BLaER1 treated with 17β-estradiol and CSF1 and Interleukin-3, amounts not matched to agents 10 nM and 100 nM (cell line): Measurements from ENCODE around the gene JAG2.

Experiments
- H3K27ac ChIP-seq, 11 experiments: shearing (Covaris generic); formaldehyde crosslinking; 2 replicates each; pipeline ENCODE4 v1.8.1; 2022
- H3K27me3 ChIP-seq, 11 experiments: shearing (Covaris generic); formaldehyde crosslinking; 2 replicates each; pipeline ENCODE4 v1.8.1; 2022
- H3K36me3 ChIP-seq, 11 experiments: shearing (Covaris generic); formaldehyde crosslinking; 2 replicates each; pipeline ENCODE4 v1.8.1; 2022
- H3K4me1 ChIP-seq, 10 experiments: shearing (Covaris generic); formaldehyde crosslinking; 2 replicates each; pipeline ENCODE4 v1.8.1; 2022
- H3K4me2 ChIP-seq, 11 experiments: shearing (Covaris generic); formaldehyde crosslinking; 2 replicates each; pipeline ENCODE4 v1.8.1; 2022
- H3K4me3 ChIP-seq, 10 experiments: shearing (Covaris generic); formaldehyde crosslinking; 2 replicates each; pipeline ENCODE4 v1.8.1; 2022
- H3K9ac ChIP-seq, 11 experiments: shearing (Covaris generic); formaldehyde crosslinking; 2 replicates each; pipeline ENCODE4 v1.8.1; 2022
- H3K9me3 ChIP-seq, 11 experiments: shearing (Covaris generic); formaldehyde crosslinking; replicated peaks in 1 of 11; 2 replicates each; pipeline ENCODE4 v1.8.1; 2022
- H4K20me1 ChIP-seq, 11 experiments: shearing (Covaris generic); formaldehyde crosslinking; 2 replicates each; pipeline ENCODE4 v1.8.1; 2022
- Cebpa-rat ChIP-seq, 11 experiments: shearing (Covaris generic); IDR thresholded peaks; 2 replicates each; pipeline ENCODE4 v1.8.1; 2022

JAG2 gene

GRCh38 chr14:105097794-105098127 lies 70.8 kb downstream of the JAG2 start:
- Histone ChIP-seq H3K36me3 (peaks cover 0 to 45% (median 30%) of the 10 kb centered on the region in 11 experiments; a peak in 17 of 22 replicates), H3K27ac (no peak overlapping the region), H3K4me3 (no peak overlapping the region), H3K27me3 (no peaks in the 10 kb centered on the region), H3K9me3 (peaks cover 27 to 45% (median 39%) of the 10 kb centered on the region in 11 experiments), H3K4me1 (peaks cover 14 to 43% (median 30%) of the 10 kb centered on the region in 10 experiments), H3K4me2 (peak overlapping the region in 6 of 11 experiments; percentile 21 to 62 (median 42); a peak in 10 of 22 replicates), H4K20me1 (peaks cover 0 to 16% (median 0%) of the 10 kb centered on the region in 11 experiments; a peak in 5 of 22 replicates), H3K9ac (no peak overlapping the region)
- no peak for TF ChIP-seq Cebpa-rat (IDR thresholded peaks at IDR 0.05)

- H3K27ac ChIP-seq = no peak overlapping the region
- H3K36me3 ChIP-seq = peaks cover 0 to 30% (median 24%) of the 10 kb centered on the region in 11 experiments; a peak in 17 of 22 replicates
- H3K9ac ChIP-seq = no peak overlapping the region
- H3K27me3 ChIP-seq = no peaks in the 10 kb centered on the region
- H3K9me3 ChIP-seq = peaks cover 21 to 30% (median 25%) of the 10 kb centered on the region in 11 experiments
- TF ChIP-seq Cebpa-rat (IDR thresholded peaks at IDR 0.05) = no peak
- no peak overlapping the region for H3K4me2 ChIP-seq
- peaks cover 28 to 57% (median 44%) of the 10 kb centered on the region in 10 experiments for H3K4me1 ChIP-seq
- peaks cover 0 to 30% (median 8%) of the 10 kb centered on the region in 11 experiments; a peak in 14 of 22 replicates for H4K20me1 ChIP-seq
- H3K4me3 ChIP-seq = no peak overlapping the region
Measured at GRCh38 chr14:105096206-105096875, 72.2 kb downstream of the JAG2 start.

GRCh38 chr14:105095236-105095805 lies 73.3 kb downstream of the JAG2 start:
- Histone ChIP-seq H4K20me1 (peaks cover 0 to 39% (median 16%) of the 10 kb centered on the region in 11 experiments; a peak in 17 of 22 replicates), H3K27me3 (no peaks in the 10 kb centered on the region)

DNA sequence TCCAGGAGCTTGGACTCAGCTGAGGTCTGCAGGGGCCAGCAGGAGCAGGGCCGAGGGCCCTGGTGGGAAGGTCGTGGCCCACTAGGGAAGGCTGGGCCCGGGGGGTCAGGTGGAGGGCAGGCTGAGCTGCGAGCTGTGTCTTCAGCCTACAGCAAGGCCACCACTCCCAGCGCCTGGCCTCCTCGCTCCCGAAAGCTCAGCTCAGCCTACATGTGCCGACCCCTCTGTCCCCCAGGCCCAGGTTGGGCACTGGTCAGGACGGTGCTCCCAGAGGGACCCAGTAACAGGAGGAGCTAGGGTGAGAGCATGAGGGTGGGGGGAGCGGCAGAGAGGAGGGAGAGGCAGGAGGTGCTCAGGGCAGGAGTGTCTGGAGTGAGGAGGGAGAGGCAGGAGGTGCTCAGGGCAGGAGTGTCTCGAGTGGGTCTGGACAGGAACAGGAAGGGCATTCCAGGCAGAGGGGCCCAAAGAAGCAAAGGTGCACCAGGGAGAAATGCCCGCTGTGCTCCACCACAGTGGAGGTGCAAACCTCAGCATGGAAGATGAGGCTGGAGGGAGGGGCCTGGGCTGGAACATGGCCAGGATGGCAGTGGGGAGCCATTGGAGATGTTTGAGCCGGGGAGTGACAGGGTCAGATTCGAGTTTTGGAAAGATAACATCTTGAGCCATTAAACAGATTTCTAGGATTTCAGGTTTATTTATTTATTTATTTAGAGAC lies 74.2 kb downstream of the JAG2 start:
- no peak for TF ChIP-seq Cebpa-rat (IDR thresholded peaks at IDR 0.05)
- Histone ChIP-seq H3K4me3 (peak overlapping the region; percentile 62 to 79 (median 72)), H4K20me1 (peaks cover 0 to 49% (median 23%) of the 10 kb centered on the region in 11 experiments; a peak in 19 of 22 replicates), H3K4me1 (peaks cover 28 to 77% (median 63%) of the 10 kb centered on the region in 10 experiments), H3K27ac (peak overlapping the region in 8 of 11 experiments; percentile 56 to 77 (median 74); a peak in 15 of 22 replicates), H3K9me3 (peaks cover under 1 to 11% (median 5%) of the 10 kb centered on the region in 11 experiments; a peak in 19 of 22 replicates), H3K36me3 (peaks cover 0 to 11% (median 5%) of the 10 kb centered on the region in 11 experiments; a peak in 11 of 22 replicates), H3K27me3 (no peaks in the 10 kb centered on the region), H3K9ac (peak overlapping the region; percentile 74 to 84 (median 81); a peak in 21 of 22 replicates), H3K4me2 (peak overlapping the region; percentile 92 to 100 (median 98))

More at GRCh38 chr14:105095236-105095805, 73.3 kb downstream of the JAG2 start:
- Histone ChIP-seq H3K4me1 (peaks cover 28 to 68% (median 53%) of the 10 kb centered on the region in 10 experiments), H3K4me3 (no peak overlapping the region), H3K27ac (no peak overlapping the region), H3K9ac (no peak overlapping the region), H3K4me2 (peak overlapping the region in 9 of 11 experiments; percentile 5 to 100 (median 99); a peak in 13 of 22 replicates), H3K36me3 (peaks cover 0 to 20% (median 13%) of the 10 kb centered on the region in 11 experiments; a peak in 16 of 22 replicates), H3K9me3 (peaks cover 10 to 20% (median 15%) of the 10 kb centered on the region in 11 experiments)
- TF ChIP-seq Cebpa-rat (IDR thresholded peaks at IDR 0.05) = no peak

GRCh38 chr14:105093431-105094192 lies 75.0 kb downstream of the JAG2 start:
- no peak for TF ChIP-seq Cebpa-rat (IDR thresholded peaks at IDR 0.05)
- peak overlapping the region; percentile 37 to 80 (median 74); a peak in 21 of 22 replicates for H3K27ac ChIP-seq
- peaks cover 0 to 4% (median 2%) of the 10 kb centered on the region in 11 experiments; a peak in 9 of 22 replicates for H3K27me3 ChIP-seq
- H4K20me1 ChIP-seq = peaks cover 0 to 57% (median 28%) of the 10 kb centered on the region in 11 experiments; a peak in 19 of 22 replicates
- H3K36me3 ChIP-seq = peaks cover 0 to 6% (median 0%) of the 10 kb centered on the region in 11 experiments; a peak in 3 of 22 replicates
- peak overlapping the region; percentile 62 to 79 (median 72) for H3K4me3 ChIP-seq
- peak overlapping the region; percentile 74 to 84 (median 81) for H3K9ac ChIP-seq
- peaks cover 0 to 5% (median 0%) of the 10 kb centered on the region in 11 experiments; a peak in 1 of 22 replicates for H3K9me3 ChIP-seq
- H3K4me1 ChIP-seq = peaks cover 28 to 85% (median 70%) of the 10 kb centered on the region in 10 experiments
- peak overlapping the region; percentile 92 to 100 (median 98) for H3K4me2 ChIP-seq

- Histone ChIP-seq H3K4me1 (peaks cover 34 to 85% (median 75%) of the 10 kb centered on the region in 10 experiments), H3K9ac (peak overlapping the region; percentile 74 to 84 (median 81); a peak in 20 of 22 replicates), H3K9me3 (no peaks in the 10 kb centered on the region), H3K4me3 (peak overlapping the region; percentile 62 to 79 (median 72)), H3K4me2 (peak overlapping the region; percentile 92 to 100 (median 98)), H3K27ac (peak overlapping the region in 9 of 11 experiments; percentile 37 to 80 (median 74); a peak in 19 of 22 replicates), H4K20me1 (peaks cover 0 to 62% (median 33%) of the 10 kb centered on the region in 11 experiments; a peak in 19 of 22 replicates), H3K36me3 (peaks cover 0 to 6% (median 0%) of the 10 kb centered on the region in 11 experiments; a peak in 3 of 22 replicates), H3K27me3 (peaks cover 4 to 10% (median 7%) of the 10 kb centered on the region in 11 experiments; a peak in 20 of 22 replicates)
- TF ChIP-seq Cebpa-rat (IDR thresholded peaks at IDR 0.05) = no peak
Measured at GRCh38 chr14:105093038-105093430, 75.5 kb downstream of the JAG2 start.

GRCh38 chr14:105092171-105093037 lies 76.2 kb downstream of the JAG2 start:
- no peak for TF ChIP-seq Cebpa-rat (IDR thresholded peaks at IDR 0.05)
- H3K4me1 ChIP-seq = peaks cover 40 to 85% (median 75%) of the 10 kb centered on the region in 10 experiments
- H3K9me3 ChIP-seq = no peaks in the 10 kb centered on the region
- peaks cover 10 to 16% (median 14%) of the 10 kb centered on the region in 11 experiments for H3K27me3 ChIP-seq
- peaks cover 0 to 6% (median 0%) of the 10 kb centered on the region in 11 experiments; a peak in 3 of 22 replicates for H3K36me3 ChIP-seq
- H3K4me2 ChIP-seq = peak overlapping the region; percentile 92 to 100 (median 98)
- H3K9ac ChIP-seq = peak overlapping the region; percentile 74 to 84 (median 81); a peak in 17 of 22 replicates
- peak overlapping the region in 9 of 10 experiments; percentile 66 to 79 (median 73); a peak in 18 of 20 replicates for H3K4me3 ChIP-seq
- H3K27ac ChIP-seq = peak overlapping the region in 6 of 11 experiments; percentile 73 to 80 (median 76); a peak in 11 of 22 replicates
- peaks cover 0 to 63% (median 38%) of the 10 kb centered on the region in 11 experiments; a peak in 19 of 22 replicates for H4K20me1 ChIP-seq
